ENCODE results near the gene TTLL5.
A peak's percentile ranks its signal among the peaks of the same experiment; 100 is the strongest.

TTLL5 gene

DNA sequence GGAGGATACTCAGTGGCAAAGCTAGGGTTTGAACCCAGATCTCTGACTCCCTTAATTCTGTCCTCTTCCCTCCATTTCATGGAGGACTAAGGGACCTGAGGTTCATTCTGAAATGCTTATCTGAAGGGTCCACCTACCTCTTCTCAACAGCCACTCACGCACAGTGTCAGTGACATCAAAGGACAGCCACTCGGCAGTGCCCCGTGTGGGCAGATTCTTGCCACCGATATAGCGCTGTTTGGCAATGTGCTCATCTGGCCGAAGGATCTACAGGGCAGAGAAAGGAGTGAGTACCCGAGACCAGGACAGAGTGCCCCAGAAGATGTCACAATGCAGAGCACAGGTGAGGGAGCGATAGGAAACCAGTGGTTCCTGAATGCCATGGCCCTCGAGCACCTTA lies 309.9 kb downstream of the TTLL5 start:
- TF ChIP-seq PPARA (CRISPR knock-in tag; IDR thresholded peaks at IDR 0.05; ENCODE audit: borderline replicate concordance) (no peak), ZFP30 (CRISPR knock-in tag; IDR thresholded peaks at IDR 0.05) (no peak), CSDC2 (CRISPR knock-in tag; IDR thresholded peaks at IDR 0.05) (no peak), ESRRG (CRISPR knock-in tag; IDR thresholded peaks at IDR 0.05) (no peak), ISL1 (CRISPR knock-in tag; IDR thresholded peaks at IDR 0.05) (no peak), TCF4 (CRISPR knock-in tag; IDR thresholded peaks at IDR 0.05; ENCODE audit: borderline replicate concordance) (no peak), RARB (CRISPR knock-in tag; IDR thresholded peaks at IDR 0.05) (no peak), ZNF565 (CRISPR knock-in tag; conservative IDR thresholded peaks at IDR 0.05; ENCODE audit: low read depth) (no peak), GLIS3 (CRISPR knock-in tag; IDR thresholded peaks at IDR 0.05) (no peak), ZNF8 (CRISPR knock-in tag; IDR thresholded peaks at IDR 0.05) (no peak), ZNF70 (CRISPR knock-in tag; IDR thresholded peaks at IDR 0.05) (no peak)
- TF ChIP-seq, protein P1, sequence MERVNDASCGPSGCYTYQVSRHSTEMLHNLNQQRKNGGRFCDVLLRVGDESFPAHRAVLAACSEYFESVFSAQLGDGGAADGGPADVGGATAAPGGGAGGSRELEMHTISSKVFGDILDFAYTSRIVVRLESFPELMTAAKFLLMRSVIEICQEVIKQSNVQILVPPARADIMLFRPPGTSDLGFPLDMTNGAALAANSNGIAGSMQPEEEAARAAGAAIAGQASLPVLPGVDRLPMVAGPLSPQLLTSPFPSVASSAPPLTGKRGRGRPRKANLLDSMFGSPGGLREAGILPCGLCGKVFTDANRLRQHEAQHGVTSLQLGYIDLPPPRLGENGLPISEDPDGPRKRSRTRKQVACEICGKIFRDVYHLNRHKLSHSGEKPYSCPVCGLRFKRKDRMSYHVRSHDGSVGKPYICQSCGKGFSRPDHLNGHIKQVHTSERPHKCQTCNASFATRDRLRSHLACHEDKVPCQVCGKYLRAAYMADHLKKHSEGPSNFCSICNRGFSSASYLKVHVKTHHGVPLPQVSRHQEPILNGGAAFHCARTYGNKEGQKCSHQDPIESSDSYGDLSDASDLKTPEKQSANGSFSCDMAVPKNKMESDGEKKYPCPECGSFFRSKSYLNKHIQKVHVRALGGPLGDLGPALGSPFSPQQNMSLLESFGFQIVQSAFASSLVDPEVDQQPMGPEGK (CRISPR knock-in tag; IDR thresholded peaks at IDR 0.05; ENCODE audit: borderline replicate concordance), result no peak
- TF ChIP-seq, protein P2, sequence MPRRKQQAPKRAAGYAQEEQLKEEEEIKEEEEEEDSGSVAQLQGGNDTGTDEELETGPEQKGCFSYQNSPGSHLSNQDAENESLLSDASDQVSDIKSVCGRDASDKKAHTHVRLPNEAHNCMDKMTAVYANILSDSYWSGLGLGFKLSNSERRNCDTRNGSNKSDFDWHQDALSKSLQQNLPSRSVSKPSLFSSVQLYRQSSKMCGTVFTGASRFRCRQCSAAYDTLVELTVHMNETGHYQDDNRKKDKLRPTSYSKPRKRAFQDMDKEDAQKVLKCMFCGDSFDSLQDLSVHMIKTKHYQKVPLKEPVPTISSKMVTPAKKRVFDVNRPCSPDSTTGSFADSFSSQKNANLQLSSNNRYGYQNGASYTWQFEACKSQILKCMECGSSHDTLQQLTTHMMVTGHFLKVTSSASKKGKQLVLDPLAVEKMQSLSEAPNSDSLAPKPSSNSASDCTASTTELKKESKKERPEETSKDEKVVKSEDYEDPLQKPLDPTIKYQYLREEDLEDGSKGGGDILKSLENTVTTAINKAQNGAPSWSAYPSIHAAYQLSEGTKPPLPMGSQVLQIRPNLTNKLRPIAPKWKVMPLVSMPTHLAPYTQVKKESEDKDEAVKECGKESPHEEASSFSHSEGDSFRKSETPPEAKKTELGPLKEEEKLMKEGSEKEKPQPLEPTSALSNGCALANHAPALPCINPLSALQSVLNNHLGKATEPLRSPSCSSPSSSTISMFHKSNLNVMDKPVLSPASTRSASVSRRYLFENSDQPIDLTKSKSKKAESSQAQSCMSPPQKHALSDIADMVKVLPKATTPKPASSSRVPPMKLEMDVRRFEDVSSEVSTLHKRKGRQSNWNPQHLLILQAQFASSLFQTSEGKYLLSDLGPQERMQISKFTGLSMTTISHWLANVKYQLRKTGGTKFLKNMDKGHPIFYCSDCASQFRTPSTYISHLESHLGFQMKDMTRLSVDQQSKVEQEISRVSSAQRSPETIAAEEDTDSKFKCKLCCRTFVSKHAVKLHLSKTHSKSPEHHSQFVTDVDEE (CRISPR knock-in tag; IDR thresholded peaks at IDR 0.05), result no peak
- TF ChIP-seq, protein P3, sequence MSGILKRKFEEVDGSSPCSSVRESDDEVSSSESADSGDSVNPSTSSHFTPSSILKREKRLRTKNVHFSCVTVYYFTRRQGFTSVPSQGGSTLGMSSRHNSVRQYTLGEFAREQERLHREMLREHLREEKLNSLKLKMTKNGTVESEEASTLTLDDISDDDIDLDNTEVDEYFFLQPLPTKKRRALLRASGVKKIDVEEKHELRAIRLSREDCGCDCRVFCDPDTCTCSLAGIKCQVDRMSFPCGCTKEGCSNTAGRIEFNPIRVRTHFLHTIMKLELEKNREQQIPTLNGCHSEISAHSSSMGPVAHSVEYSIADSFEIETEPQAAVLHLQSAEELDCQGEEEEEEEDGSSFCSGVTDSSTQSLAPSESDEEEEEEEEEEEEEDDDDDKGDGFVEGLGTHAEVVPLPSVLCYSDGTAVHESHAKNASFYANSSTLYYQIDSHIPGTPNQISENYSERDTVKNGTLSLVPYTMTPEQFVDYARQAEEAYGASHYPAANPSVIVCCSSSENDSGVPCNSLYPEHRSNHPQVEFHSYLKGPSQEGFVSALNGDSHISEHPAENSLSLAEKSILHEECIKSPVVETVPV (CRISPR knock-in tag; IDR thresholded peaks at IDR 0.05), result no peak
- TF ChIP-seq, protein P4, sequence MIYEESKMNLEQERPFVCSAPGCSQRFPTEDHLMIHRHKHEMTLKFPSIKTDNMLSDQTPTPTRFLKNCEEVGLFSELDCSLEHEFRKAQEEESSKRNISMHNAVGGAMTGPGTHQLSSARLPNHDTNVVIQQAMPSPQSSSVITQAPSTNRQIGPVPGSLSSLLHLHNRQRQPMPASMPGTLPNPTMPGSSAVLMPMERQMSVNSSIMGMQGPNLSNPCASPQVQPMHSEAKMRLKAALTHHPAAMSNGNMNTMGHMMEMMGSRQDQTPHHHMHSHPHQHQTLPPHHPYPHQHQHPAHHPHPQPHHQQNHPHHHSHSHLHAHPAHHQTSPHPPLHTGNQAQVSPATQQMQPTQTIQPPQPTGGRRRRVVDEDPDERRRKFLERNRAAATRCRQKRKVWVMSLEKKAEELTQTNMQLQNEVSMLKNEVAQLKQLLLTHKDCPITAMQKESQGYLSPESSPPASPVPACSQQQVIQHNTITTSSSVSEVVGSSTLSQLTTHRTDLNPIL (CRISPR knock-in tag; IDR thresholded peaks at IDR 0.05; ENCODE audit: low read depth), result no peak
- ATAC-seq, result no peak

DNA sequence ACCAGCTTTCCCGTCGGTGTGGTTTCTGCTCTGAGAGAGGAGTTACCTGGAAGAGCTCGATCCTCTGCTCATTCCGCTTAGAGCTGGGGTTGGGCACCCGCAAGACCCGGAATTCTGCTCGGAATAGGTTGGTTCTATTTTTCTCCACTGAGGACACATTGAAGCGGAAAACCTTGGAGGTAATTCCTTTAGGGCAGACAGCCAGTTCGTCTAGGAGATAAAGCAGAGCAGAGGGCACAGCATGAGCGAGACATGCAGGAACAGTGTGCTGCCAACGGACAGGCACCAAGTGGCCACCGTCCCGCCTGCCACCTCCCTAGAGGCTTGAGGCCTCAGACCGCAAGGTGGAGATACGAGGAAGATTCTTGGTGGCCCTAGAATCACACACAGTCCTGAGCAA lies 310.5 kb downstream of the TTLL5 start:
- no peak for TF ChIP-seq ZNF8 (CRISPR knock-in tag; IDR thresholded peaks at IDR 0.05)
- ATAC-seq, result no peak

DNA sequence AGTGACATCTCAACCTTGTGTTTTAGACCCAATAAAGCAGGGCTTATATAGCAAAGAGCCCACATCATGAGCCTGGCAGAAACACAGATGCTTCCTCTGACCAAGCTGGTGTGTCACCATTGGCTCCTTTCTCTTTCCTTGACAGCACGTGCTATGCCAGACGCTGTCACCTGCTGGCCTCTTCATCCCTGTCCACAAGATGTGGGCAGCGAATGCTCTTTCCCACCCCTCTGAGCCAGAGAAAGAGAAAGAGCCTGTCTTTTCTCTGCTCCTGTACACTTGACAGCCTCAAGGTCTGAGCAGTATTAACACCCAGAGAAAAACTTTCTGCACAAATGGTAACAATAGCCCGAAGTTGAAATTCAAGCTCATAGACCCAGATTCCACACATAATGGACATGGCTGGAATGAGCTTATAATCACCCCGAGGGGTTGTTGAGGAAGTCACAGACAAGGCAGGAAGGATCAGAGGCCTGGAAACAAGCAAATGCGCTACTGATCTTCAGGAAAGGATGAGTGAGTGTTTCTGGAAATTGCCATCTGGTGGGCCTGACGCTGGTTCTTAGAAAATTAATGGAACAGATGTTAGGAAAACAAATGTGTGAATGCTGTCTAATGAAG lies 311.9 kb downstream of the TTLL5 start:
- TF ChIP-seq ZNF565 (CRISPR knock-in tag; conservative IDR thresholded peaks at IDR 0.05; ENCODE audit: low read depth) (no peak), TCF4 (CRISPR knock-in tag; IDR thresholded peaks at IDR 0.05; ENCODE audit: borderline replicate concordance) (peak; percentile 57; the same call in 1 of the 2 replicates), OSR1 (CRISPR knock-in tag; IDR thresholded peaks at IDR 0.05) (no peak)
- TF ChIP-seq, protein P1 (CRISPR knock-in tag; IDR thresholded peaks at IDR 0.05; ENCODE audit: borderline replicate concordance), result no peak
- peak; percentile 49; the same call in 2 of the 3 replicates for ATAC-seq

DNA sequence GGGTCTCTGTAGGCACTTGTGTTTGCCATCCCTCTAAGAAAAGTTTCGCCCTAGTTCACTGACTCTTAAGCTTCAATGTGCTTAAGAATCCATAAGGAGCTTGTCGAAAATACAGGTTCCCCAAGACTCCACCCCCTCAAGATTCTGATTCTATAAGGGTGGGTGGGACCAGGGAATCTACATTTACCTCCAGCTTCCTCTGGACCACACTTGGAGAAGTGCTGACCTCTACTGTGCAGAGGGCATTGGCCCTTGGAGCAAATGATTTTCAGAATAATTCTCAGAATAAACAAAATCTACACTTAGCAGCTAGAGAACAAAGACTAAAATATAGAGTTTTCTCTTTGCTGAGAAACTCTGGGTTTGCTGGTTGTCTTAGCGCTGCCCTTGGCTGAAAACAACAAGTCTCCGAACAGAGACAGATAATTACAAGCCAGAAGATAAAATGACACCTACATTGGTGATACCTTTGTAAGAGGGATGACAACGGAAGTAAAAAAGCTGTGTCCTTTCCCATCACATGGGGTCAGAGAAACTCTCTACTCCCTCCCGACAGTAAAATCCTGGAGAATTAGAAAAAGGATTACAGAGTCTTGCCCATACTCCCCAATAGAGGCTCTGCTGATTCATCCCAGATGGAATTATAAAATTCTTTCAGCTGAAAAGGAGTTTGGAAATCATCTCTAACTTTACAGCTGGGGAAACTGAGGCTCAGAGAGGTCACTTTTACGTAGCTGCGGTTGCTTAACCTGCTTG lies 316.0 kb downstream of the TTLL5 start:
- ATAC-seq, result no peak
- TF ChIP-seq ISL1 (CRISPR knock-in tag; IDR thresholded peaks at IDR 0.05) (no peak), GLIS3 (CRISPR knock-in tag; IDR thresholded peaks at IDR 0.05) (no peak), TOX (CRISPR knock-in tag; IDR thresholded peaks at IDR 0.05; ENCODE audit: borderline replicate concordance) (no peak)

All from SK-N-SH treated with all-trans-retinoic acid at 6 μM for 48 hours (cell line).